ENCODE measurements around the gene PPP1R12A.
"Not testable (repeated sequence)": the region's sequence is repeated elsewhere in the genome, so short reads cannot be mapped to it uniquely, and the experiment has no call there.

PPP1R12A gene

DNA sequence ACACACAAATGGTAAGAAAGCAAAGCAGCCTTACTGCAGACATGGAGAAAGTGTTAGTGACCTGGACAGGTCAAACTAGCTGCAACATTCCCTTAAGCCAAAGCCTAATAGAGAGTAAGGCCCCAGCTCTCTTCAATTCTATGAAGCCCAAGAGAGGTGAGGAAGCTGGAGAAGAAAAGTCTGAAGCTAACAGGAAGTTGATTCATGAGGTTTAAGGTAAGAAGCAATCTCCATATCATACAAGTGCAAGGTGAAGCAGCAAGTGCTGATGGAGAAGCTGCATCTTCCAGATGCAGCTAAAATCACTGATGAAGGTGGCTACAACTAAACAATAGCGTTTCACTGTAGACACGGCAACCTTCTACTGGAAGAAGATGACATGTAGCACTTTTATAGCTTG, 53.5 kb downstream of the PPP1R12A start:
- TF ChIP-seq, protein P1, sequence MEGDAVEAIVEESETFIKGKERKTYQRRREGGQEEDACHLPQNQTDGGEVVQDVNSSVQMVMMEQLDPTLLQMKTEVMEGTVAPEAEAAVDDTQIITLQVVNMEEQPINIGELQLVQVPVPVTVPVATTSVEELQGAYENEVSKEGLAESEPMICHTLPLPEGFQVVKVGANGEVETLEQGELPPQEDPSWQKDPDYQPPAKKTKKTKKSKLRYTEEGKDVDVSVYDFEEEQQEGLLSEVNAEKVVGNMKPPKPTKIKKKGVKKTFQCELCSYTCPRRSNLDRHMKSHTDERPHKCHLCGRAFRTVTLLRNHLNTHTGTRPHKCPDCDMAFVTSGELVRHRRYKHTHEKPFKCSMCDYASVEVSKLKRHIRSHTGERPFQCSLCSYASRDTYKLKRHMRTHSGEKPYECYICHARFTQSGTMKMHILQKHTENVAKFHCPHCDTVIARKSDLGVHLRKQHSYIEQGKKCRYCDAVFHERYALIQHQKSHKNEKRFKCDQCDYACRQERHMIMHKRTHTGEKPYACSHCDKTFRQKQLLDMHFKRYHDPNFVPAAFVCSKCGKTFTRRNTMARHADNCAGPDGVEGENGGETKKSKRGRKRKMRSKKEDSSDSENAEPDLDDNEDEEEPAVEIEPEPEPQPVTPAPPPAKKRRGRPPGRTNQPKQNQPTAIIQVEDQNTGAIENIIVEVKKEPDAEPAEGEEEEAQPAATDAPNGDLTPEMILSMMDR (IDR thresholded peaks at IDR 0.05) = no peak
- no peak for TF ChIP-seq ZFX (IDR thresholded peaks at IDR 0.05; ENCODE audit: borderline replicate concordance)
- H3K27ac ChIP-seq = no peak overlapping the region

DNA sequence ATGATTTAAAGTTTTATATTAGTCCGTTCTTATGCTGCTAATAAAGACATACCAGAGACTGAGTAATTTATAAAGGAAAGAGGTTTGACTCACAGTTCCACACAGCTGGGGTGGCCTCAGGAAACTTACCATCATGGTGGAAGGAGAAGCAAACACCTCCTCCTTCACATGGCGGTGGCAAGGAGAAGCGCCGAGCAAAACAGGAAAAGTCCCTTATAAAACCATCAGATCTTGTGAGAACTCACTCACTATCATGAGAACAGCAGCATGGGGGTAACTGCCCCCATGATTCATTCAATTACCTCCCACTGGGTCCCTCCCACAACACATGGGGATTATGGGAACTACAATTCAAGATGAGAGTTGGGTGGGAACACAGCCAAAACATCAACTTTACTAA, 56.4 kb downstream of the PPP1R12A start:
- not testable (repeated sequence) for H3K27ac ChIP-seq

- H3K27ac ChIP-seq = no peak overlapping the region
- TF ChIP-seq, protein P1 (IDR thresholded peaks at IDR 0.05) = no peak
- TF ChIP-seq ZFX (IDR thresholded peaks at IDR 0.05; ENCODE audit: borderline replicate concordance) = no peak
Observed at GRCh38 chr12:79877246-79877645, 57.7 kb downstream of the PPP1R12A start.

DNA sequence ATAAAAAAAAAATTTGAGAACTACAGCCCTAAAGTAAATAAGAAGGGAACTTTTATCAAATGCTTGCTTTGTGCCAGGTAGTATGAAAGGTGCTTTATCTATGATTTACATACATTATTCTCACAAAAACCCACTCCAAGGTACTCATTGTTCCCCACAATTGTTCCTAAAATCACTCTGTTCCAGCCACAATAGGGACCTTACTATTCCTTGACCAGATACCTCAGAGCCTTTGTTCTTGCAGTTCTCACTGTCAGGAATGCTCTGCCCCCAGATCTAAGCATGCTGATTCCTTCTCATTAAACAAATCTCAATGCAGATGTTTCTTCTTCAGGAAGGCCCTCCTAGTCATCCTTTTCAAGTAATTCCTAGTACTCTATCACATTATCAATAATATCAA, 60.2 kb downstream of the PPP1R12A start:
- no peak overlapping the region for H3K27ac ChIP-seq
- no peak for TF ChIP-seq ZFX (IDR thresholded peaks at IDR 0.05; ENCODE audit: borderline replicate concordance)
- TF ChIP-seq, protein P1 (IDR thresholded peaks at IDR 0.05) = no peak

DNA sequence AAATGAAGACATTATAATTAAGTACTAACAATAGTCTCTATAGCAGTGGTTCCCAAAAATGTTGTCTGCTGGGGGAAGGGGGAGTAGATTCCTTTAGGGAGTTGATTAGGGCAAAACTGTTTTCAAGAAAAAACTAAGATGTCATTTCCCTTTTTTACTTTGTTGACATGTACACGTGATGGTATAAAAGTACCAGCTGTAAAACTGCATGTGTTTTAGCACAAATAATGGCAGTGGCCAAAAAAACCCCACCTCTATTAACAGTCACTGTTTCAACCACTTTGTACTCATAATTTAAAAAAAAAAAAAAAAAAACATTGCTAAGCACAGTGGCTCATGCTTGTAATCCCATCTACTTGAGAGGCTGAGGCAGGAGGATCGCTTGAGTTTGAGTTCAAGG, 61.7 kb downstream of the PPP1R12A start:
- no peak for TF ChIP-seq ZFX (IDR thresholded peaks at IDR 0.05; ENCODE audit: borderline replicate concordance)
- TF ChIP-seq, protein P1 (IDR thresholded peaks at IDR 0.05) = no peak
- no peak overlapping the region for H3K27ac ChIP-seq

GRCh38 chr12:79871621-79872020, 63.3 kb downstream of the PPP1R12A start:
- TF ChIP-seq, protein P1 (IDR thresholded peaks at IDR 0.05) = no peak
- no peak for TF ChIP-seq ZFX (IDR thresholded peaks at IDR 0.05; ENCODE audit: borderline replicate concordance)
- no peak overlapping the region for H3K27ac ChIP-seq

DNA sequence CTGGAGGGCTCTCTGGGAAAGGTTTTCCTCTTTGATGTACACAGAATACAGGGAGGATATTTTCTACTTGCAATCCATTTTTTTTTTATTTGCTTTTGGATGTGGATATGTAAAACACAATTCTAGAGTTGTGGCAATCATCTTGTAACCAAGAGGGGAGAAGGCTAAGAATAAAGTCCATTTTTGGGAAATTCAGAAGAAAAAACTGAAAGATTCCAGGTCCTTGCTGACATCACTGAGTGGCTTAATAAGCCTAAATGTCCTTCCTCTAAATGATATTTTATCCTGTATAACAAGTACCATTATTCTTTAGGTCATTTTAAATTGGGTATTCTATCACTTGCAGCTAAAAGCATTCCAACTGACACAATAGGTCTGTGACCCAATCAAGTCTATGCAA, 64.0 kb downstream of the PPP1R12A start:
- no peak overlapping the region for H3K27ac ChIP-seq
- TF ChIP-seq, protein P1 (IDR thresholded peaks at IDR 0.05) = no peak
- no peak for TF ChIP-seq ZFX (IDR thresholded peaks at IDR 0.05; ENCODE audit: borderline replicate concordance)

DNA sequence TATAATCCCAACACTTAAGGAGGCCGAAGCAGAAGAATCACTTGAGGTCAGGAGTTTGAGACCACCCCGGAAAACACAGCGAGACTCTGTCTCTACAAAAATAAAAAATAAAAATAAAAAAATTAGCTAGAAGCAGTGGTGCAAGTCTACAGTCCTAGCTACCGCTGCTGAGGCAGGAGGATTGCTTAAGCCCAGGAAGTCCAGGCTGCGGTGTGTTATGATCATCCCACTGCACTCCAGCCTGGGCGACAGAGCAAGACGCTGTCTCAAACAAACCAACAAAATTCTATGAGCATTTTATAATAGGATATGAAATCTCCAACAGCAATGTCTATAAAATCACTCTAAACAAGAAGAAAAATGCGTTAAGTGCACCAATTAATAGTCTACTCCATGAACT, 75.3 kb downstream of the PPP1R12A start:
- TF ChIP-seq, protein P1 (IDR thresholded peaks at IDR 0.05) = no peak
- TF ChIP-seq ZFX (IDR thresholded peaks at IDR 0.05; ENCODE audit: borderline replicate concordance) = no peak
- H3K27ac ChIP-seq = no peak overlapping the region
